ENCODE results near the gene ANKS1A. TPM values are rescaled to one million over a fixed set of nuclear protein-coding genes. Genes with fewer than 3 reads are reported as not detected.

Gene ANKS1A
- total and polyA plus RNA-seq, 2 of the 4 experiments (the other 2 are of a cell fraction): 7.2 to 7.5 TPM

DNA sequence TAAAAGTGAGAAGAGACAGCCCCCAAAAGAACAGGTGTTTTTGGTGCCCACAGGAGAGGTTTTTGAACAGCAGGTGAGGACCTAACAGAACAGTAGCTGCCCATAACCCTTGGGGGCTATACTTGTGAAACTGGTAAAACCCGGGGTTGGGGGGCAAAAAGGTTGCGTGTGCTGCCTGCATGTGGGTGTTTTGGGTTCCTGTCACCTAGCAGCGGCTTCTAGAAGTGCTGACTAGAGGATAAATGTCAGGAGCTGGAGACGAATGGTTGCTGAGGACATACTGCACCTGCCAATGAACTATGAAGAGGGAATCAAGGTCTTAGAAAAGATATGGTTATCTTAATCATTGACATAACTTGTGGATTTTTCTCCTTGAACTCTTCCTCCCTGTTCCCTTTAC lies 17.2 kb upstream of the ANKS1A start:
- H3K36me3 ChIP-seq (ENCODE audit: control insufficient read depth, insufficient read depth, low read length): peaks cover 22% of the 10 kb centered on the region
- CTCF ChIA-PET: no interaction called here
- intact Hi-C loops (cut with micrococcal nuclease): no loop called here

More for the DNA sequence above, 17.2 kb upstream of the ANKS1A start:
- Histone ChIP-seq H3K79me1 (ENCODE audit: low read depth in 1 of 2, low read length in 2 of 2) (no peaks in the 10 kb centered on the region), H3K4me3 (ENCODE audit: insufficient read depth, low read depth, low read length) (no peak overlapping the region), H2AK9ac (replicated peaks; ENCODE audit: low read depth, low read length, poor library complexity) (no peak overlapping the region), H2BK5ac (ENCODE audit: low read depth, low read length, poor library complexity, severe bottlenecking) (no peak overlapping the region), H3K14ac (replicated peaks; ENCODE audit: low read depth, low read length) (no peak overlapping the region), H3K23ac (ENCODE audit: low read depth, low read length) (no peak overlapping the region), H4K91ac (ENCODE audit: insufficient read depth, low read depth, low read length) (no peak overlapping the region), H3K9ac (ENCODE audit: low read depth, low read length) (no peak overlapping the region), H2AK5ac (ENCODE audit: low read depth, low read length) (no peak overlapping the region), H3K9me3 (ENCODE audit: control insufficient read depth, insufficient read depth, low read length) (no peaks in the 10 kb centered on the region), H2AFZ (replicated peaks; ENCODE audit: low read length, poor library complexity) (no peak overlapping the region), H3K9me1 (ENCODE audit: insufficient read depth, low read length) (peaks cover 4% of the 10 kb centered on the region; the same call in 1 of the 2 replicates), H3K4ac (ENCODE audit: low read depth, low read length) (no peak overlapping the region), H3K4me1 (ENCODE audit: control insufficient read depth, insufficient read depth, low read length) (no peaks in the 10 kb centered on the region), H3K4me2 (ENCODE audit: low read depth, low read length) (no peak overlapping the region), H2BK15ac (ENCODE audit: low read depth, low read length) (no peak overlapping the region), H4K8ac (ENCODE audit: low read depth in 2 of 2, low read length in 2 of 2) (no peak overlapping the region), H3K27me3 (ENCODE audit: control insufficient read depth, insufficient read depth, low read length) (no peaks in the 10 kb centered on the region), H2BK120ac (ENCODE audit: low read depth, low read length) (no peak overlapping the region), H4K20me1 (ENCODE audit: insufficient read depth, low read length) (no peaks in the 10 kb centered on the region), H3K56ac (ENCODE audit: extremely low read depth, insufficient read depth, low read length) (no peak overlapping the region), H3K18ac (ENCODE audit: low read depth, low read length) (no peak overlapping the region), H4K5ac (ENCODE audit: low read depth, low read length) (no peak overlapping the region), H3K27ac (ENCODE audit: insufficient read depth, low read length) (no peak overlapping the region), H2BK20ac (ENCODE audit: low read depth, low read length) (no peak overlapping the region)
- dilution Hi-C loops (cut with HindIII; ENCODE audit: low sequenced_read_pairs, unreplicated experiment): no loop called here
- no CpG with 5 or more reads among the region's 4 CpGs for WGBS, 2 experiments (ENCODE audit: extremely low coverage in 2 of 2, insufficient read length in 1 of 2)
- in situ Hi-C loops (cut with MboI; ENCODE audit: low sequenced_read_pairs): no loop called here
- DNase-seq: no peak
- POLR2A ChIA-PET (ENCODE audit: unreplicated experiment): no interaction called here
- BruUV-seq (replicated peaks): no TSS peak
- TF ChIP-seq BHLHE40 (IDR thresholded peaks at IDR 0.05; ENCODE audit: low read depth, low read length) (no peak), CEBPB (IDR thresholded peaks at IDR 0.05; ENCODE audit: low read depth, low read length) (no peak), MAFK (IDR thresholded peaks at IDR 0.05; ENCODE audit: low read depth, low read length) (0 out of 2 replicates have a peak, but pooled peaks have one; percentile 9), NFE2L2 (IDR thresholded peaks at IDR 0.05; ENCODE audit: low read depth, low read length) (no peak)
- ATAC-seq (ENCODE audit: low read depth): no peak

Data from IMR-90 (cell line).